Esophagus squamous epithelium (tissue), 5 donors: ENCODE results near the gene H6PD. TPM values are rescaled to one million over a fixed set of nuclear protein-coding genes. Genes with fewer than 3 reads are reported as not detected.

Source experiments
- DNase-seq: peaks from one replicate; lab custom pipeline; 2025; lab: John Stamatoyannopoulos, UW
- H3K27ac ChIP-seq, 4 donors: fragments of 200-600 bp; sonication (generic); one replicate each; pipeline ENCODE4 v1.5.1; 2016 to 2019; ENCODE audit warnings: mild to moderate bottlenecking in 1 of 4
- H3K27me3 ChIP-seq, 4 donors: fragments of 200-600 bp; sonication (generic); 1 replicate in 3 of 4; 2 replicates in 1 of 4; pipeline versions ENCODE4 v1.5.1 to v1.6.0; 2017 to 2021; ENCODE audit warnings: antibody characterized with exemption in 1 of 4
- H3K36me3 ChIP-seq, 3 donors: fragments of 200-600 bp; sonication (generic); one replicate each; pipeline ENCODE4 v1.5.1; 2016 to 2019
- H3K4me1 ChIP-seq, 3 donors: fragments of 200-600 bp; sonication (generic); one replicate each; pipeline ENCODE4 v1.5.1; 2017 to 2019
- H3K4me3 ChIP-seq, 4 donors: fragments of 200-600 bp; sonication (generic); 1 replicate in 3 of 4; 2 replicates in 1 of 4; pipeline ENCODE4 v1.5.1; 2016 to 2019; ENCODE audit warnings: mild to moderate bottlenecking in 2 of 4, moderate library complexity in 1 of 4
- H3K9me3 ChIP-seq, 3 donors: fragments of 200-600 bp; sonication (generic); one replicate each; pipeline ENCODE4 v1.5.1; 2016 to 2019
- CTCF ChIP-seq, 6 experiments: fragments of 450-650 bp in 4 of 6; fragments of 200-600 bp in 2 of 6; sonication (generic) in 2 of 6; IDR thresholded peaks; one replicate each; pipeline ENCODE4 v1.5.1; 2016 to 2019; ENCODE audit warnings: antibody characterized with exemption in 6 of 6, mild to moderate bottlenecking in 4 of 6, moderate library complexity in 4 of 6
- POLR2A ChIP-seq, 4 donors: fragments of 450-650 bp; IDR thresholded peaks; one replicate each; pipeline ENCODE4 v1.6.1; 2017; ENCODE audit warnings: antibody characterized with exemption in 4 of 4, mild to moderate bottlenecking in 4 of 4, moderate library complexity in 3 of 4
- WGBS, 2 donors: methylation state at CpG; one replicate each; pipeline ENCODE4 v1.1.5; 2018; 5-methylcytosine and 5-hydroxymethylcytosine counted together
- intact Hi-C: fragments of 100-400 bp; cut with DNase I; formaldehyde crosslinking; loops from one replicate; pipeline ENCODE4 v1.15.0; 2022
- total RNA-seq, 4 donors: library from RNA; depleted of rRNA; stranded (reverse); fragments of >200 nt; gene quantifications; one replicate each; pipeline ENCODE4 v1.1.0, GENCODE V29; 2016
- donor health status: DM: yes; HTN: yes; CAD: no.

Gene H6PD
- total RNA-seq, 4 donors from 2014 or later, result 10.6 to 35.5 (median 18.7) TPM

GRCh38 chr1:9229549-9229948, 5.0 kb upstream of the H6PD start:
- Histone ChIP-seq H3K36me3 (no peaks in the 10 kb centered on the region), H3K4me3 (no peak overlapping the region), H3K27ac (no peak overlapping the region), H3K4me1 (peaks cover 2 to 34% (median 15%) of the 10 kb centered on the region in 3 donors), H3K27me3 (no peaks in the 10 kb centered on the region), H3K9me3 (no peaks in the 10 kb centered on the region)
- no peak for DNase-seq
- WGBS, 2 donors, result 82 to 83% methylated on average over 5 to 6 of the region's 6 CpGs
- TF ChIP-seq POLR2A (IDR thresholded peaks at IDR 0.05), result no peak
- intact Hi-C loops, result no loop called here

GRCh38 chr1:9230869-9231533, 3.6 kb upstream of the H6PD start:
- WGBS, 2 donors, result 76 to 78% methylated on average over 6 to 7 of the region's 7 CpGs
- TF ChIP-seq POLR2A (IDR thresholded peaks at IDR 0.05) (no peak), CTCF (IDR thresholded peaks at IDR 0.05) (no peak)
- Histone ChIP-seq H3K36me3 (no peaks in the 10 kb centered on the region), H3K4me1 (peaks cover 4 to 43% (median 22%) of the 10 kb centered on the region in 3 donors), H3K27ac (peak overlapping the region in 2 of 4 donors; percentile 59 to 72), H3K9me3 (no peaks in the 10 kb centered on the region), H3K27me3 (no peaks in the 10 kb centered on the region), H3K4me3 (no peak overlapping the region)
- intact Hi-C loops, result no loop called here
- DNase-seq, result no peak

- Histone ChIP-seq H3K9me3 (no peaks in the 10 kb centered on the region), H3K36me3 (no peaks in the 10 kb centered on the region), H3K4me1 (peaks cover 8 to 51% (median 28%) of the 10 kb centered on the region in 3 donors), H3K27me3 (no peaks in the 10 kb centered on the region), H3K4me3 (no peak overlapping the region), H3K27ac (peak overlapping the region; percentile 52 to 76 (median 66))
- DNase-seq, result no peak
- 45 to 65% methylated on average over 9 to 11 of the region's 13 CpGs for WGBS, 2 donors
- no peak for TF ChIP-seq CTCF (IDR thresholded peaks at IDR 0.05)
- intact Hi-C loops, result no loop called here
Measured at GRCh38 chr1:9231648-9232332, 2.8 kb upstream of the H6PD start.

- TF ChIP-seq CTCF (IDR thresholded peaks at IDR 0.05), result no peak
- TF ChIP-seq POLR2A (IDR thresholded peaks at IDR 0.05), result peak in 2 of 4 donors; percentile 20 to 27
- Histone ChIP-seq H3K9me3 (no peaks in the 10 kb centered on the region), H3K4me1 (peaks cover 8 to 61% (median 40%) of the 10 kb centered on the region in 3 donors), H3K4me3 (no peak overlapping the region), H3K27me3 (no peaks in the 10 kb centered on the region), H3K36me3 (no peaks in the 10 kb centered on the region), H3K27ac (peak overlapping the region; percentile 90 to 99 (median 96))
- WGBS, 2 donors, result 84 to 93% methylated on average over 3 to 9 of the region's 20 CpGs
- DNase-seq, result no peak
- intact Hi-C loops, result no loop called here
Measured at GRCh38 chr1:9233241-9233941, 1.2 kb upstream of the H6PD start.

- H3K9me3 ChIP-seq, result no peaks in the 10 kb centered on the region
- 19 to 54% methylated on average over 1 to 3 of the region's 3 CpGs for WGBS, 2 donors
- H3K4me1 ChIP-seq, result peaks cover 8 to 63% (median 42%) of the 10 kb centered on the region in 3 donors
- H3K27ac ChIP-seq, result peak overlapping the region; percentile 90 to 99 (median 96)
- H3K4me3 ChIP-seq, result peak overlapping the region in 3 of 4 donors; percentile 60 to 85 (median 69)
- H3K27me3 ChIP-seq, result no peaks in the 10 kb centered on the region
- DNase-seq, result no peak
- H3K36me3 ChIP-seq, result no peaks in the 10 kb centered on the region
- TF ChIP-seq CTCF (IDR thresholded peaks at IDR 0.05), result no peak
- no peak for TF ChIP-seq POLR2A (IDR thresholded peaks at IDR 0.05)
- intact Hi-C loops, result no loop called here
Measured at GRCh38 chr1:9233942-9234222, 692 bp upstream of the H6PD start.
